ENCODE measurements around the gene ANKRD62.
"Not testable (repeated sequence)": the region's sequence is repeated elsewhere in the genome, so short reads cannot be mapped to it uniquely, and the experiment has no call there.

ANKRD62 gene

DNA sequence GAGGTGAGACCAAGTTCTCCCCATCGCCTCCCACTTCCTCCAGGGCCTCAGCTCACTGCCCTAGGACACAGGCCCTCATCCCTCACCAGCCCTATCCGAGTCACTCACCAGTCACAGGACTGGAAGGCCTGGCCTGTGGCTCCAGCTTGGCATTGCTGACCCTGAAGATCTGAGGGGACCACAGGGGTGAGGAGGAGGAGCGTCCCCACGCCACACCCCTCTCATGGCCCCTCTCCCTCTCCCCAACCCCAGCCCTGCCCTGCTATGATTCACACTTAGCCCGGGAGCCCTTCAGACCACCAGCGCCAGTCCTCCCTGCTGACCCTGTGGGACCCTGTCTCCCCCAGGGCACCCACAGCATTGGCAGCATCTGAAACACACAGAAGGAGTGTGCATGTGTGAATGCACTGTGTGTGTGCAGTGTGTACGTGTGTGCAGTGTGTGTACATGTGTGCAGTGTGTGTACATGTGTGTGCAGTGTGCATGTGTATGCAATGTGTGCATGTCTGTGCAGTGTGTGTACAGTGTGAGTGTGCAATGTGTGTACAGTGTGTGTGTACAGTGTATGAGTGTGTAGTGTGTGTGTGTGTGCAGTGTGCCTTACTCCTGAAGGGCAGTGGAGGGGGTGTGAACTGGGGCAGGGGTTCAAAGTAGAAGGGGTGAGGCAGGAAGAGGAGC is 29.4 kb upstream of the ANKRD62 start:
- DNase-seq (ENCODE audit: low read depth): no peak

GRCh38 chr18:12065397-12065796 is 28.2 kb upstream of the ANKRD62 start:
- DNase-seq (ENCODE audit: low read depth): no peak
- H3K4me3 ChIP-seq (ENCODE audit: low read depth, low read length): no peak overlapping the region

More for the DNA sequence above, 29.4 kb upstream of the ANKRD62 start:
- H3K4me3 ChIP-seq (ENCODE audit: low read depth, low read length): no peak overlapping the region

- H3K4me3 ChIP-seq (ENCODE audit: low read depth, low read length): no peak overlapping the region
- DNase-seq (ENCODE audit: low read depth): no peak
Measured at GRCh38 chr18:12066910-12067511, 26.6 kb upstream of the ANKRD62 start.

DNA sequence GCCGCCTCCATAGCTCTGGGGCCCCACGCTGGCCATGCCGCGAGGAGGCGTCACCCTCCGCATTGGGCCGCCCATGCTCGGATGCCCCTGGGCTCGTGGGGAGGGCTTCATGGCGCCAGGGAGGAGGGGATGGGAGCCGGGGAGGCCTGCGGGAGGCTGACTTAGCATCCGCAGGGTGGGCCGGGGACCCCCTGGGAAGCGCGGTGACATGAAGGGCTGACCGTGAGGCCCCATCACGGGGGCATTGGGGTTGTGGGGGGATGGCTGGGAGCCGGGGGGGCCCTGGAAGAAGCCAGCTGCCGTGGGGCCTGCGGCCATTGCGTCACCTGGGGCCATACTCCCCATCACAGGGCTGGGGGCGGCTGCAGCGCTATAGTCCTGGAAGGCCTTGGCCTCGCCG is 26.0 kb upstream of the ANKRD62 start:
- no peak for DNase-seq (ENCODE audit: low read depth)

DNA sequence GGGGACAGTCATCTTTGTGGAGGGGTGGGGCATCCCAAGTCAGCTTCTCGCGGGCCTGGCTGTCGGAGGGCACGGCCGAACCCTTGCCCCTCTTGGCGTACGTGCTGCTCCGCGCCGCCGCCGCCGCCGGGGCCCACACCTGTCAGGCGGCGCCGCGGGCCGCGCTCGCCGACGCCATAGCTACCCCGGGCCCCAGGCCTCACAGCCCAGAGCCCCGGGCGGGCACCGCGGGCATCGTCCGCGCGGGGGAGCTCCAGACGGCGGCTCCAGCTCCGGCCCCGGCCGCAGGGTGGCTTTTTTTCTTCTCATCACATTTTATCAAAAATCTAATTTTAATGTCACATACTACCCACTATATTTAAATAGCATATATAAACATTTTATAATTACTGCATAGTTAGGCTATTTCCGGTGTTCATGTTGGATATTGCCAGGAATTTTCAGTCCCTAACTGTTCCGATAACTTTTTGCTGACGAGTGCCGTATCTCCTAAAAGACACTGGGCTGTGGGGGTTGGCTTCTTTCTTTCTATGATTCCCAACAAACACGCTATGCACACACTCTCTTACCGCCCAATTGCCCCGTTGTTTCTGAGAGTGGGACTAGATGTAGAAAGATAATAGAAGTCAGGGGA is 25.2 kb upstream of the ANKRD62 start:
- not testable (repeated sequence) for DNase-seq (ENCODE audit: low read depth); H3K4me3 ChIP-seq (ENCODE audit: low read depth, low read length)

More for the DNA sequence above, 26.0 kb upstream of the ANKRD62 start:
- H3K4me3 ChIP-seq (ENCODE audit: low read depth, low read length): no peak overlapping the region

- H3K4me3 ChIP-seq (ENCODE audit: low read depth, low read length): no peak overlapping the region
- DNase-seq (ENCODE audit: low read depth): no peak
Measured at GRCh38 chr18:12068950-12069320, 24.7 kb upstream of the ANKRD62 start.

- not testable (repeated sequence) for DNase-seq (ENCODE audit: low read depth); H3K4me3 ChIP-seq (ENCODE audit: low read depth, low read length)
Measured at GRCh38 chr18:12071066-12071465, 22.6 kb upstream of the ANKRD62 start.

DNA sequence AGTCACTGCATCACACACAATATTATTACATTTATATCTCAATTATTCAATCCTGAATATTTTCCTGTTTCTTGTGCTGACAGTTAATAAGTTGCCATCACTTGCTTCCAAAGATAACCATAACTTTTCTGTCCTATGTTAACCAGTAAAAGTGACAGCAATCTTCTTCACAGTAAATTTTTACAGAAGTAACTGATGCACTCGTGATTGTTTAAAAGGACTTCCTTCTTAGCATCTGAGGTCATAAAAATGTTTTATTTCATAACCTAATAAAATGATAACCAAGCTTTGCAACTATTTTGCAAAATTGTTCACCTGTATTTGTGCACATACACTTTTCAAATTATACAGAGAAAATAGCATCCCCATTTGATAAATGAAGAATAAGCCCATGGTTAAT is 20.6 kb upstream of the ANKRD62 start:
- no peak overlapping the region for H3K4me3 ChIP-seq (ENCODE audit: low read depth, low read length)
- no peak for DNase-seq (ENCODE audit: low read depth)

- peak; percentile 6 for DNase-seq (ENCODE audit: low read depth)
- no peak overlapping the region for H3K4me3 ChIP-seq (ENCODE audit: low read depth, low read length)
Measured at GRCh38 chr18:12074736-12075135, 18.9 kb upstream of the ANKRD62 start.

DNA sequence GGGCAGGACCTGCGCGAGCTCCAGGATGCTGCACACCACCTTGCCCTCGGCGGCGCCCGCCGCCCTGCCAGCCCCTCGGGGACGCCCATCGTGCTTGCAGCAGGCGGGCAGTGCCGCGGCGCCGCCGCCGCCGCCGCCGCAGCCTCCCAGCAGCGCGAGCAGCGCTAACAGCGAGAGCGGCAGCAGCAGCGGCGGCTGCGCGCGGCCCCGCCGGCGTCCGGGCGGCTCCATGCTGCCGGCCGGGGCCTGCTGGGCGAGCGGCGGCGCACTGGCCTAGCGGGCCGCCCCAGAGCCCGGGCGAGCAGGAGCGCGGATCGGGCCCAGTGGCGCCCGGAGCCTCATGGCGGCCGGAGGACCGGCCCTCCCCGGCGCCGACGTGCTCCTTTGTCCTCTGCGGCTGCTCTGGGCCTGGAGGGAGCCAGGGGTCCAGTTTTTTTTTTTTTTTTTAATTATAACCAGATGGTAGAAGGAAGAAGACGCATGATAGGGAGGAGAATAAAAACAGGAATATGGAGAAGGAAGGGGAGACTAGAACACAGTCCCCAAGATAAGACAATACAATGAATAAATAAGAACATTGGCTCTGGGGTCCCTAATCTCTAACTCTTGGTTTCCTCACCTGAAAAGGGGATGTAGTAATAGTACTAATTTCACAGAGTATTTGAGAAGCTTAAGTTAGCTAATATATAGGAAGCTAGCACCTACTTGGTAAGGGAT is 17.1 kb upstream of the ANKRD62 start:
- no peak for DNase-seq (ENCODE audit: low read depth)
- H3K4me3 ChIP-seq (ENCODE audit: low read depth, low read length): peak overlapping the region; percentile 21

- H3K4me3 ChIP-seq (ENCODE audit: low read depth, low read length): not testable (repeated sequence)
Measured at GRCh38 chr18:12077994-12078393, 15.6 kb upstream of the ANKRD62 start.

DNA sequence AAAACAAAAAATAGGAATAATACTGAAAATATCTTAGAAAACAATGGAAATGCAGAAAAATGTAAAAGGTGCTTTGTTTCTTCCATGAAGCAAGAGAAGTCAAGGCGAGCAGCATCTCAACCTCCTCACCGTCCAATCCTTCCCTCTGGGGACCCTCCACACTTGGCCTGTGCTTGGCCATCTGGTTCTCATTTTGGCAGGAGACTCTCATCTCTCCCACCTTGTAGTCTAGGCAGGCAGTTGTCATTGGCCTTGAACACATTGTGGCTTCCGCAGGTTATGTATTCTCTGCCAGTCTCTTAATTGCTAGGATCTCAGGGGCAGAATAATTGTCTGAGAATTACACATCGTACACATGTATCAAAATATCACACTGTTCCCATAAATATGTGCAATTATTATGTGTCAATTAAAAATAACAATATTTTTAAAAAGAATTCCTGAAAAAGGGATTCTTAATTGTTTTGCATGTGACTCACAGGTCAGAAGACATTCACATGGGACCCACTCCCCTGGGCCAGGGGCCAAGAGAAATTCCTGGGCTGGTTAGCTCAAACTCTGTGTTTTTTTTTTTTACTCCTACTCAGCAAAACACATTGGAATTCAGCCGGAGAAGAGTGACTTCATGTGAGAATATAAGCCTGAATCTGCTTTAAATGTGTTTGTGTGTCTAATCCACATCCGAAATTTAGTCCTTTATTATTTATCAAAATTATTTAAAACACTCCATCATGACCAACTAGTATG is 14.0 kb upstream of the ANKRD62 start:
- H3K4me3 ChIP-seq (ENCODE audit: low read depth, low read length): no peak overlapping the region
- DNase-seq (ENCODE audit: low read depth): peak; percentile 58

More at GRCh38 chr18:12077994-12078393, 15.6 kb upstream of the ANKRD62 start:
- not testable (repeated sequence) for DNase-seq (ENCODE audit: low read depth)

DNA sequence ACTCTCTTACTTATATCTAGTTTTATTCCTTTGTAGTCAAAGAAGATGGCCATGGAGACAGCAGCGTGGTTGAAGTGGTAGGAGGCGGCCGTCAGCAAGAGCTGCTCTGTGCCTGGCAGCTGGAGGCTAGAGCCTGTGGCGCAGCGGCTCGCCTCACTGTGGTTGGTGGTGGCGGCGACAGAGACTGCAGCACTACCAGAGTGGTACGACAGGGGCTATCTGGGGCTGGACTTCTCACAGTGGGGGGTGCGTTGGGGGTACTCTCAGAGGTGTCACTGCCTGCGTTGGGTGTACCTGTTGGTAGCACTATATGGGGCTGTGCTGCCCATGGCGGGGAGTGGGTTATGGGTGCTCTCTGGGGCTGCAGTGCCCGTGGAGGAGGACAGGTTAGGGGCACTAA is 8.5 kb upstream of the ANKRD62 start:
- DNase-seq (ENCODE audit: low read depth): no peak
- no peak overlapping the region for H3K4me3 ChIP-seq (ENCODE audit: low read depth, low read length)

GRCh38 chr18:12085786-12086185 is 7.9 kb upstream of the ANKRD62 start:
- DNase-seq (ENCODE audit: low read depth): no peak
- no peak overlapping the region for H3K4me3 ChIP-seq (ENCODE audit: low read depth, low read length)

DNA sequence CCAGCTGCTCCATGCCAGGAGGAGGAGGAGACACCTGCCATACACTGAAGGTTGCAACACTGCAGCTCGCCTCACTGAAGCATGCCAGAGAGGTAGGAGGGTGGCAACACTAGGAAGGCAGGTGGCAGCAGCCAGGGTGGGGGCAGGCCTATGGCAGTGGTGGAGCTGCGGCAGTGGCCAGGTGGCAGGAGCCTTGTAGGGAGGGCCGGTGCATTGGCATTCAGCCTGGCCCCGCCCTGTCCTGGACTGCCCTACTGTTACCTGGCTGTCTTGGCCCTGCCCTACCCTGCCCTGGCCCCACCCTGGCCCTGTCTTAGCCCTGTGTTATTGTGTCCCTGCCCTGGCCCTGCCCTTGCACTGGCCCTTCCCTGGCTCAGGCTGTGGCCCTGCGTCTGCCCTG is 7.4 kb upstream of the ANKRD62 start:
- no peak overlapping the region for H3K4me3 ChIP-seq (ENCODE audit: low read depth, low read length)

GRCh38 chr18:12086677-12087470 is 6.8 kb upstream of the ANKRD62 start:
- no peak for DNase-seq (ENCODE audit: low read depth)
- no peak overlapping the region for H3K4me3 ChIP-seq (ENCODE audit: low read depth, low read length)

More for the DNA sequence above, 7.4 kb upstream of the ANKRD62 start:
- no peak for DNase-seq (ENCODE audit: low read depth)

GRCh38 chr18:12087471-12088025 is 6.1 kb upstream of the ANKRD62 start:
- H3K4me3 ChIP-seq (ENCODE audit: low read depth, low read length): no peak overlapping the region
- no peak for DNase-seq (ENCODE audit: low read depth)

DNA sequence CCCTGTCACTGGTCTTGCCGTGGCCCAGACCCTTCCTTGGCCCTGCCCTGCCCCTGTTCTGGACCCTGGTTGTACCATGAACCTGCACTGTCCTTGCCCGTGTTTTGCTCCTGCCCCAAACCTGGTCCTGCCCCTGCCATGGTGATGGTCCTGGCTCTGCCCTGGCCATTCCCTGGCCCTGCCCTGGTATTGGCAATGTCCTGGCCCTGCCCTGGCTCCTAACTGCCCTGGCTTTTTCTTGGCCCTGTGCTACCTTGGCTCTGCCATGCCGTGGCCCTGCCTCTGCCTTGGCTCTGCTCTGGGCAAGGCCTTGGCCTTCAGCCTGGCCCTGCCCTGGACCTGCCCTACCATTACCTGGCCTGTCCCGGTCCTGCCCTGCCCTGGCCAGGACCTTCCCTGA is 5.5 kb upstream of the ANKRD62 start:
- DNase-seq (ENCODE audit: low read depth): no peak
- H3K4me3 ChIP-seq (ENCODE audit: low read depth, low read length): no peak overlapping the region
